ENCODE data around the gene TIMM22.

TIMM22 gene

GRCh38 chr17:979539-980405, 17.2 kb upstream of the TIMM22 start, which contains the start of gene NXN:
Gene NXN (minus strand): TSS chr17:979776.
- ChIA-PET POLR2A (interaction anchor here (0.5 kb wide), 1 partner anchor 181 kb away, joined by 3 read pairs; no protein-coding TSS in a partner anchor), CTCF (interaction anchor here (1.0 to 4.6 kb wide), 13 partner anchors 14 to 835 kb away, joined by 3 to 50 read pairs (median 7); partner anchors contain the start of genes GEMIN4 and TIMM22)
- TF ChIP-seq, protein P1, sequence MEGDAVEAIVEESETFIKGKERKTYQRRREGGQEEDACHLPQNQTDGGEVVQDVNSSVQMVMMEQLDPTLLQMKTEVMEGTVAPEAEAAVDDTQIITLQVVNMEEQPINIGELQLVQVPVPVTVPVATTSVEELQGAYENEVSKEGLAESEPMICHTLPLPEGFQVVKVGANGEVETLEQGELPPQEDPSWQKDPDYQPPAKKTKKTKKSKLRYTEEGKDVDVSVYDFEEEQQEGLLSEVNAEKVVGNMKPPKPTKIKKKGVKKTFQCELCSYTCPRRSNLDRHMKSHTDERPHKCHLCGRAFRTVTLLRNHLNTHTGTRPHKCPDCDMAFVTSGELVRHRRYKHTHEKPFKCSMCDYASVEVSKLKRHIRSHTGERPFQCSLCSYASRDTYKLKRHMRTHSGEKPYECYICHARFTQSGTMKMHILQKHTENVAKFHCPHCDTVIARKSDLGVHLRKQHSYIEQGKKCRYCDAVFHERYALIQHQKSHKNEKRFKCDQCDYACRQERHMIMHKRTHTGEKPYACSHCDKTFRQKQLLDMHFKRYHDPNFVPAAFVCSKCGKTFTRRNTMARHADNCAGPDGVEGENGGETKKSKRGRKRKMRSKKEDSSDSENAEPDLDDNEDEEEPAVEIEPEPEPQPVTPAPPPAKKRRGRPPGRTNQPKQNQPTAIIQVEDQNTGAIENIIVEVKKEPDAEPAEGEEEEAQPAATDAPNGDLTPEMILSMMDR (IDR thresholded peaks at IDR 0.05; ENCODE audit: control extremely low read depth, extremely low read depth, low read depth, missing control alignments): no peak
- DNase-seq (ENCODE audit: extremely low spot score): peak; percentile 98

DNA sequence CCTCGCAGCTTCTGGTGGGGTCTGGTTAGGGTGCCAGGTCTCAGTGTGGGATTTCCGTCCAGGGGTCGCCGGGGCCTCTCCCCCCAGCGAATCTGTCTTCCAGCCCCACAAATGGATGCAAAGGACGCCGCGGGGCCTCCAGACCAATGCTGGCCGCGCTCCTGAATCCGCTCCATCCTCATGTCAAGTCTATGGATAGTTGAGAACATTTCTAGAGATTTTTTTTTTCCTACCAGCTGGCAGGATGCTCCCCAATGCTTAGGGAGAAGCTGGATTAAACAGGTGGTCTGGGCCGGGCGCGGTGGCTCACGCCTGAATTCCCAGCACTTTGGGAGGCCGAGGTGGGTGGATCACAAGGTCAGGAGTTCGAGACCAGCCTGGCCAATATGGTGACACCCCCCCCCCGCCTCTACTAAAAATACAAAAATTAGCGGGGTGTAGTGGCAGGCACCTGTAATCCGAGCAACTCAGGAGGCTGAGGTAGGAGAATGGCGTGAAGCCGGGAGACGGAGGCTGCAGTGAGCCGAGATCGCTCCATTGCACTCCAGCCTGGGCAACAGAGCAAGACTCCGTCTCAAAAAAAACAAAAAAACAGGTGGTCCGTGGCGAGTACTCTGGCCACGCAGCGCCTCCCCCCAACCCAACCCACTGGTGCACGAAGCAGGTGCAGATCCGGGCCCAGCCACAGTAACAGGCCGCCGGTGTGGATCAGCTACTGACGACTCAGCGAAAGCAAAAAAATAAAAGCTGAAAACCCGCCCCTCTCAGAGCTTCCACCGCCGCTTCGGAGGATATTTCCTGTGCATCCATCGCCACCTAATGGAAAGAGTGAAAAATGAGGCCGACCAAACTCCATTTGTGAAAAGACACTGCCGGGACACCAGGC, 16.3 kb upstream of the TIMM22 start:
- peak; percentile 79 for DNase-seq (ENCODE audit: extremely low spot score)
- POLR2A ChIA-PET: no interaction called here
- CTCF ChIA-PET: interaction anchor here (0.8 to 4.6 kb wide), 25 partner anchors 8 to 835 kb away, joined by 3 to 50 read pairs (median 6); partner anchors contain the start of genes GEMIN4, GLOD4, MRM3 and TIMM22
- TF ChIP-seq, protein P1 (IDR thresholded peaks at IDR 0.05; ENCODE audit: control extremely low read depth, extremely low read depth, low read depth, missing control alignments): peak; percentile 71

GRCh38 chr17:981292-981658, 15.7 kb upstream of the TIMM22 start:
- TF ChIP-seq, protein P1 (IDR thresholded peaks at IDR 0.05; ENCODE audit: control extremely low read depth, extremely low read depth, low read depth, missing control alignments): no peak
- DNase-seq (ENCODE audit: extremely low spot score): no peak
- POLR2A ChIA-PET: no interaction called here
- CTCF ChIA-PET: interaction anchor here (0.8 to 4.6 kb wide), 23 partner anchors 8 to 836 kb away, joined by 3 to 50 read pairs (median 6); partner anchors contain the start of genes GEMIN4, GLOD4, MRM3 and TIMM22

GRCh38 chr17:983921-984320, 13.0 kb upstream of the TIMM22 start:
- TF ChIP-seq, protein P1 (IDR thresholded peaks at IDR 0.05; ENCODE audit: control extremely low read depth, extremely low read depth, low read depth, missing control alignments): no peak
- DNase-seq (ENCODE audit: extremely low spot score): no peak
- CTCF ChIA-PET: interaction anchor here (0.6 kb wide), 1 partner anchor 13 kb away, joined by 3 read pairs; the partner anchor contains the start of gene TIMM22
- POLR2A ChIA-PET: no interaction called here

- TF ChIP-seq, protein P1 (IDR thresholded peaks at IDR 0.05; ENCODE audit: control extremely low read depth, extremely low read depth, low read depth, missing control alignments): no peak
- ChIA-PET CTCF (interaction anchor here (1.6 kb wide), 1 partner anchor 10 kb away, joined by 7 read pairs; the partner anchor contains the start of gene TIMM22), POLR2A (no interaction called here)
- DNase-seq (ENCODE audit: extremely low spot score): no peak
Measured at GRCh38 chr17:986322-986929, 10.5 kb upstream of the TIMM22 start.
